ENCODE measurements around the gene UQCRC1. TPM values are rescaled to one million over a fixed set of nuclear protein-coding genes. Genes with fewer than 3 reads are reported as not detected.

UQCRC1 gene
- total RNA-seq, result 1,000 to 10,000 TPM in 9 of 10 donors, 100 to 1,000 TPM in 1; 723 to 1,173 (median 1,035) TPM
- 1,000 to 10,000 TPM in 1 of 2 donors, 100 to 1,000 TPM in 1; 859 to 1,330 TPM for polyA plus RNA-seq
- long read RNA-seq, donor 1, transcript UQCRC1-201 (13 exons, 1,985 nt), result major isoform, 1,811 of 2,273 reads
- long read RNA-seq, donor 1, partial matches to known transcripts, result 334 of 2,273 reads
- long read RNA-seq, donor 1, other reads (novel, unspliced or antisense), result 124 of 2,273 reads
- long read RNA-seq, donor 2, transcript UQCRC1-201 (13 exons, 1,985 nt), result major isoform, 2,230 of 2,977 reads
- long read RNA-seq, donor 2, partial matches to known transcripts, result 548 of 2,977 reads
- long read RNA-seq, donor 2, other reads (novel, unspliced or antisense), result 197 of 2,977 reads
- long read RNA-seq, donor 3, transcript UQCRC1-201 (13 exons, 1,985 nt), result major isoform, 4,192 of 4,670 reads
- long read RNA-seq, donor 3, partial matches to known transcripts, result 274 of 4,670 reads
- long read RNA-seq, donor 3, other reads (novel, unspliced or antisense), result 202 of 4,670 reads

- H3K9me3 ChIP-seq, result no peaks in the 10 kb centered on the region
- ATAC-seq, result peak; percentile 99 to 100 (median 100)
- H3K36me3 ChIP-seq, result peaks cover 0 to 40% (median 25%) of the 10 kb centered on the region in 9 donors
- peak within 1 kb of the TSS; percentile 85 to 99 (median 95) for H3K27ac ChIP-seq
- TF ChIP-seq CTCF (IDR thresholded peaks at IDR 0.05), result peak; percentile 59 to 90 (median 80)
- intact Hi-C loops (cut with DNase I), result loop anchor here in 2 of 10 donors (5.0 kb wide), 1 partner anchor 52 kb away; the partner anchor contains the start of gene PFKFB4 (in 2 of the 2)
- WGBS, 2 donors, result 1% methylated on average over 86 of the region's 86 CpGs
- peak; percentile 91 to 94 for DNase-seq
- H3K27me3 ChIP-seq, result no peaks in the 10 kb centered on the region
- H3K4me1 ChIP-seq, result peaks cover 10 to 48% (median 25%) of the 10 kb centered on the region in 9 donors
- H3K4me3 ChIP-seq, result peak within 1 kb of the TSS; percentile 76 to 98 (median 84)
Observed at GRCh38 chr3:48609088-48610005, at the start of gene UQCRC1. UQCRC1 (minus strand) TSS chr3:48609646; CDS start chr3:48609620, 26 bp downstream.

- no peaks in the 10 kb centered on the region for H3K9me3 ChIP-seq
- peaks cover 0 to 19% (median 5%) of the 10 kb centered on the region in 7 donors for H3K27me3 ChIP-seq
- peak in 1 of 8 donors; percentile 5 for ATAC-seq
- H3K4me1 ChIP-seq, result peaks cover 4 to 29% (median 14%) of the 10 kb centered on the region in 9 donors
- peak overlapping the region in 9 of 10 donors; percentile 36 to 74 (median 65) for H3K27ac ChIP-seq
- TF ChIP-seq CTCF (IDR thresholded peaks at IDR 0.05), result no peak
- intact Hi-C loops (cut with DNase I), result no loop called here
- DNase-seq, result no peak
- H3K36me3 ChIP-seq, result no peaks in the 10 kb centered on the region
- 42% methylated on average over 44 to 45 of the region's 45 CpGs for WGBS, 2 donors
- peak overlapping the region; percentile 43 to 76 (median 64) for H3K4me3 ChIP-seq
Observed at GRCh38 chr3:48656841-48657281, 47.4 kb upstream of the UQCRC1 start.

GRCh38 chr3:48656061-48656840 lies 46.8 kb upstream of the UQCRC1 start:
- peaks cover 0 to 13% (median 4%) of the 10 kb centered on the region in 7 donors for H3K27me3 ChIP-seq
- 1 to 2% methylated on average over 83 to 94 of the region's 94 CpGs for WGBS, 2 donors
- peaks cover under 1 to 23% (median 13%) of the 10 kb centered on the region in 9 donors for H3K4me1 ChIP-seq
- H3K9me3 ChIP-seq, result no peaks in the 10 kb centered on the region
- H3K36me3 ChIP-seq, result no peaks in the 10 kb centered on the region
- peak overlapping the region; percentile 43 to 76 (median 64) for H3K4me3 ChIP-seq
- peak overlapping the region in 9 of 10 donors; percentile 36 to 74 (median 65) for H3K27ac ChIP-seq
- peak; percentile 78 to 85 for DNase-seq
- intact Hi-C loops (cut with DNase I), result no loop called here
- peak; percentile 87 to 93 (median 91) for ATAC-seq
- TF ChIP-seq CTCF (IDR thresholded peaks at IDR 0.05), result peak; percentile 24 to 78 (median 65)
